COLO829 (cell line): Measurements from ENCODE around the gene TMEM167B.
"Not testable (repeated sequence)": the region's sequence is repeated elsewhere in the genome, so short reads cannot be mapped to it uniquely, and the experiment has no call there.

Experiments
- DNase-seq: peaks from one replicate; pipeline ENCODE4 v3.0.0; 2012; ENCODE audit warnings: low spot score

TMEM167B gene

GRCh38 chr1:109090196-109091077 is at the start of gene TMEM167B:
TSS of gene TMEM167B (plus strand) at chr1:109090764. CDS start at chr1:109090873, 109 bp downstream.
- DNase-seq = peak; percentile 61

GRCh38 chr1:109040989-109041620 is 49.5 kb upstream of the TMEM167B start:
- DNase-seq = peak; percentile 6

GRCh38 chr1:109041621-109042468 is 48.7 kb upstream of the TMEM167B start, which contains the start of gene WDR47:
TSS of gene WDR47 (minus strand) at chr1:109042102. CDS start at chr1:109023512, 18,590 bp downstream.
- DNase-seq = peak; percentile 90

GRCh38 chr1:109045595-109045994 is 45.0 kb upstream of the TMEM167B start:
- DNase-seq = no peak

- DNase-seq = no peak
Observed at GRCh38 chr1:109046671-109047070, 43.9 kb upstream of the TMEM167B start.

GRCh38 chr1:109047339-109047738 is 43.2 kb upstream of the TMEM167B start:
- no peak for DNase-seq

- DNase-seq = no peak
Observed at GRCh38 chr1:109048335-109048734, 42.2 kb upstream of the TMEM167B start.

GRCh38 chr1:109050228-109050995 is 40.2 kb upstream of the TMEM167B start:
- no peak for DNase-seq

- DNase-seq = not testable (repeated sequence)
Observed at GRCh38 chr1:109052145-109052544, 38.4 kb upstream of the TMEM167B start.

- DNase-seq = no peak
Observed at GRCh38 chr1:109056064-109056463, 34.5 kb upstream of the TMEM167B start.

GRCh38 chr1:109059026-109059425 is 31.5 kb upstream of the TMEM167B start:
- DNase-seq = no peak

GRCh38 chr1:109060707-109061106 is 29.9 kb upstream of the TMEM167B start:
- DNase-seq = no peak

- no peak for DNase-seq
Observed at GRCh38 chr1:109061183-109061582, 29.4 kb upstream of the TMEM167B start.

GRCh38 chr1:109065137-109065536 is 25.4 kb upstream of the TMEM167B start:
- DNase-seq = no peak

- no peak for DNase-seq
Observed at GRCh38 chr1:109067883-109068282, 22.7 kb upstream of the TMEM167B start.

GRCh38 chr1:109069294-109069693 is 21.3 kb upstream of the TMEM167B start:
- no peak for DNase-seq

- peak; percentile 87 for DNase-seq
Observed at GRCh38 chr1:109075531-109076490, 14.8 kb upstream of the TMEM167B start, which contains the start of gene TAF13. TSS of gene TAF13 (minus strand) at chr1:109076003. CDS start at chr1:109075947, 56 bp downstream.

GRCh38 chr1:109078317-109078716 is 12.2 kb upstream of the TMEM167B start:
- no peak for DNase-seq

GRCh38 chr1:109079240-109079622 is 11.3 kb upstream of the TMEM167B start:
- no peak for DNase-seq

GRCh38 chr1:109080441-109081082 is 10.0 kb upstream of the TMEM167B start:
- no peak for DNase-seq
